Measurements from ENCODE around the gene RPH3AL. TPM values are rescaled to one million over a fixed set of nuclear protein-coding genes. Genes with fewer than 3 reads are reported as not detected.

The RPH3AL gene
- total and polyA plus RNA-seq, 7 experiments from 2014 or later = 0.84 to 19.6 (median 4.3) TPM

- Histone ChIP-seq H3K27ac (ENCODE audit: low read depth, low read length) (no peak overlapping the region), H3K4me3 (ENCODE audit: low read length) (no peak overlapping the region), H3K27me3 (ENCODE audit: control insufficient read depth in 2 of 2, insufficient read depth in 2 of 2, low read length in 2 of 2) (peaks cover 0 to 7% of the 10 kb centered on the region in 2 donors), H3K36me3 (ENCODE audit: control insufficient read depth in 2 of 3, insufficient read depth in 3 of 3, low read length in 3 of 3) (no peaks in the 10 kb centered on the region), H3K9me3 (ENCODE audit: control insufficient read depth in 2 of 3, low read length in 3 of 3) (no peaks in the 10 kb centered on the region), H3K4me1 (ENCODE audit: control insufficient read depth in 2 of 2, insufficient read depth in 2 of 2, low read length in 2 of 2) (no peaks in the 10 kb centered on the region)
- peak overlapping the region in 1 of 10 donors; percentile 8 for H3K4me3 Mint-ChIP-seq
- ChIA-PET POLR2A (no interaction called here), CTCF (no interaction called here)
- H3K4me1 Mint-ChIP-seq = peaks cover 0 to 6% (median 6%) of the 10 kb centered on the region in 7 donors
- no peak overlapping the region for H3K27ac Mint-ChIP-seq
- ATAC-seq (no peak), DNase-seq (no peak)
- intact Hi-C loops (cut with micrococcal nuclease) = no loop called here
- no peaks in the 10 kb centered on the region for H3K9me3 Mint-ChIP-seq
- peaks cover 0 to 5% (median 0%) of the 10 kb centered on the region in 5 donors for H3K36me3 Mint-ChIP-seq
- peaks cover 26 to 39% (median 32%) of the 10 kb centered on the region in 5 donors for H3K27me3 Mint-ChIP-seq
These were observed 174.1 kb downstream of the RPH3AL start for GRCh38 chr17:178292-179065.

- POLR2A ChIA-PET = no interaction called here
- no peak overlapping the region for H3K4me3 ChIP-seq (ENCODE audit: low read length)
- intact Hi-C loops (cut with micrococcal nuclease) = no loop called here
- H3K9me3 Mint-ChIP-seq = no peaks in the 10 kb centered on the region
- CTCF ChIA-PET = no interaction called here
- peaks cover 0 to 5% (median 0%) of the 10 kb centered on the region in 5 donors for H3K36me3 Mint-ChIP-seq
- no peak overlapping the region for H3K27ac ChIP-seq (ENCODE audit: low read depth, low read length)
- no peaks in the 10 kb centered on the region for H3K9me3 ChIP-seq (ENCODE audit: control insufficient read depth in 2 of 3, low read length in 3 of 3)
- H3K36me3 ChIP-seq (ENCODE audit: control insufficient read depth in 2 of 3, insufficient read depth in 3 of 3, low read length in 3 of 3) = no peaks in the 10 kb centered on the region
- DNase-seq (no peak), ATAC-seq (no peak)
- H3K4me3 Mint-ChIP-seq = no peak overlapping the region
- H3K4me1 Mint-ChIP-seq = peaks cover 0 to 6% (median 6%) of the 10 kb centered on the region in 7 donors
- H3K27me3 ChIP-seq (ENCODE audit: control insufficient read depth in 2 of 2, insufficient read depth in 2 of 2, low read length in 2 of 2) = peaks cover 0 to 7% of the 10 kb centered on the region in 2 donors
- no peak overlapping the region for H3K27ac Mint-ChIP-seq
- no peaks in the 10 kb centered on the region for H3K4me1 ChIP-seq (ENCODE audit: control insufficient read depth in 2 of 2, insufficient read depth in 2 of 2, low read length in 2 of 2)
- peaks cover 19 to 32% (median 26%) of the 10 kb centered on the region in 5 donors for H3K27me3 Mint-ChIP-seq
These were observed 174.8 kb downstream of the RPH3AL start for GRCh38 chr17:177762-178161.

GRCh38 chr17:177155-177554 is 175.5 kb downstream of the RPH3AL start:
- ATAC-seq (no peak), DNase-seq (no peak)
- Histone ChIP-seq H3K27me3 (ENCODE audit: control insufficient read depth in 2 of 2, insufficient read depth in 2 of 2, low read length in 2 of 2) (peaks cover 0 to 7% of the 10 kb centered on the region in 2 donors), H3K27ac (ENCODE audit: low read depth, low read length) (no peak overlapping the region), H3K4me1 (ENCODE audit: control insufficient read depth in 2 of 2, insufficient read depth in 2 of 2, low read length in 2 of 2) (no peaks in the 10 kb centered on the region), H3K4me3 (ENCODE audit: low read length) (no peak overlapping the region), H3K9me3 (ENCODE audit: control insufficient read depth in 2 of 3, low read length in 3 of 3) (no peaks in the 10 kb centered on the region), H3K36me3 (ENCODE audit: control insufficient read depth in 2 of 3, insufficient read depth in 3 of 3, low read length in 3 of 3) (no peaks in the 10 kb centered on the region)
- H3K36me3 Mint-ChIP-seq = peaks cover 0 to 3% (median 0%) of the 10 kb centered on the region in 5 donors
- H3K27me3 Mint-ChIP-seq = peaks cover 15 to 26% (median 20%) of the 10 kb centered on the region in 5 donors
- H3K9me3 Mint-ChIP-seq = no peaks in the 10 kb centered on the region
- intact Hi-C loops (cut with micrococcal nuclease) = no loop called here
- ChIA-PET POLR2A (no interaction called here), CTCF (no interaction called here)
- H3K27ac Mint-ChIP-seq = no peak overlapping the region
- H3K4me1 Mint-ChIP-seq = peaks cover 0 to 4% (median 4%) of the 10 kb centered on the region in 7 donors
- no peak overlapping the region for H3K4me3 Mint-ChIP-seq

GRCh38 chr17:173166-173911 is 179.3 kb downstream of the RPH3AL start:
- no peaks in the 10 kb centered on the region for H3K9me3 Mint-ChIP-seq
- ChIA-PET CTCF (no interaction called here), POLR2A (no interaction called here)
- no peaks in the 10 kb centered on the region for H3K4me1 Mint-ChIP-seq
- no peaks in the 10 kb centered on the region for H3K36me3 Mint-ChIP-seq
- H3K27me3 Mint-ChIP-seq = peaks cover 6 to 13% (median 9%) of the 10 kb centered on the region in 5 donors
- ATAC-seq (no peak), DNase-seq (no peak)
- Histone ChIP-seq H3K27ac (ENCODE audit: low read depth, low read length) (no peak overlapping the region), H3K4me3 (ENCODE audit: low read length) (no peak overlapping the region), H3K36me3 (ENCODE audit: control insufficient read depth in 2 of 3, insufficient read depth in 3 of 3, low read length in 3 of 3) (no peaks in the 10 kb centered on the region), H3K9me3 (ENCODE audit: control insufficient read depth in 2 of 3, low read length in 3 of 3) (no peaks in the 10 kb centered on the region), H3K27me3 (ENCODE audit: control insufficient read depth in 2 of 2, insufficient read depth in 2 of 2, low read length in 2 of 2) (no peaks in the 10 kb centered on the region), H3K4me1 (ENCODE audit: control insufficient read depth in 2 of 2, insufficient read depth in 2 of 2, low read length in 2 of 2) (no peaks in the 10 kb centered on the region)
- intact Hi-C loops (cut with micrococcal nuclease) = no loop called here
- H3K4me3 Mint-ChIP-seq = no peak overlapping the region
- H3K27ac Mint-ChIP-seq = no peak overlapping the region

- no peak for ATAC-seq
- H3K4me3 ChIP-seq (ENCODE audit: low read length) = no peak overlapping the region
- H3K4me1 Mint-ChIP-seq = no peaks in the 10 kb centered on the region
- ChIA-PET POLR2A (no interaction called here), CTCF (no interaction called here)
- no peaks in the 10 kb centered on the region for H3K9me3 ChIP-seq (ENCODE audit: control insufficient read depth in 2 of 3, low read length in 3 of 3)
- DNase-seq = no peak
- intact Hi-C loops (cut with micrococcal nuclease) = no loop called here
- H3K27ac Mint-ChIP-seq = no peak overlapping the region
- no peaks in the 10 kb centered on the region for H3K36me3 ChIP-seq (ENCODE audit: control insufficient read depth in 2 of 3, insufficient read depth in 3 of 3, low read length in 3 of 3)
- H3K9me3 Mint-ChIP-seq = no peaks in the 10 kb centered on the region
- no peaks in the 10 kb centered on the region for H3K36me3 Mint-ChIP-seq
- no peak overlapping the region for H3K4me3 Mint-ChIP-seq
- no peaks in the 10 kb centered on the region for H3K27me3 ChIP-seq (ENCODE audit: control insufficient read depth in 2 of 2, insufficient read depth in 2 of 2, low read length in 2 of 2)
- H3K27ac ChIP-seq (ENCODE audit: low read depth, low read length) = no peak overlapping the region
- H3K4me1 ChIP-seq (ENCODE audit: control insufficient read depth in 2 of 2, insufficient read depth in 2 of 2, low read length in 2 of 2) = no peaks in the 10 kb centered on the region
- peaks cover 2 to 6% (median 3%) of the 10 kb centered on the region in 5 donors for H3K27me3 Mint-ChIP-seq
These were observed 180.2 kb downstream of the RPH3AL start for GRCh38 chr17:172401-172800.

- H3K27me3 ChIP-seq (ENCODE audit: control insufficient read depth in 2 of 2, insufficient read depth in 2 of 2, low read length in 2 of 2) = no peaks in the 10 kb centered on the region
- Mint-ChIP-seq H3K4me1 (no peaks in the 10 kb centered on the region), H3K36me3 (no peaks in the 10 kb centered on the region), H3K9me3 (no peaks in the 10 kb centered on the region), H3K27me3 (peaks cover 0 to 4% (median 0%) of the 10 kb centered on the region in 5 donors), H3K4me3 (no peak overlapping the region), H3K27ac (no peak overlapping the region)
- no peak overlapping the region for H3K4me3 ChIP-seq (ENCODE audit: low read length)
- ChIA-PET POLR2A (no interaction called here), CTCF (no interaction called here)
- ATAC-seq (no peak), DNase-seq (no peak)
- no peaks in the 10 kb centered on the region for H3K4me1 ChIP-seq (ENCODE audit: control insufficient read depth in 2 of 2, insufficient read depth in 2 of 2, low read length in 2 of 2)
- H3K36me3 ChIP-seq (ENCODE audit: control insufficient read depth in 2 of 3, insufficient read depth in 3 of 3, low read length in 3 of 3) = no peaks in the 10 kb centered on the region
- intact Hi-C loops (cut with micrococcal nuclease) = no loop called here
- no peaks in the 10 kb centered on the region for H3K9me3 ChIP-seq (ENCODE audit: control insufficient read depth in 2 of 3, low read length in 3 of 3)
- no peak overlapping the region for H3K27ac ChIP-seq (ENCODE audit: low read depth, low read length)
These were observed 180.7 kb downstream of the RPH3AL start for GRCh38 chr17:171871-172270.
